SK-N-MC (cell line): ENCODE results near the gene KLHDC10.

Source experiments
- EZH2 ChIP-seq: fragments of 200-600 bp; sonication (generic); IDR thresholded peaks from one replicate; pipeline ENCODE4 v1.6.1; 2017; ENCODE audit warnings: antibody characterized with exemption
- FOXP2 ChIP-seq: optimal IDR thresholded peaks from 2 replicates; pipeline ENCODE3; 2011; ENCODE audit warnings: mild to moderate bottlenecking, moderate library complexity; ENCODE audit not compliant: insufficient read depth; ENCODE audit errors: extremely low read length, control extremely low read depth
- POLR2AphosphoS5 ChIP-seq: IDR thresholded peaks from 2 replicates; pipeline ENCODE4 v1.6.1; 2012; ENCODE audit warnings: mild to moderate bottlenecking, low read depth, low read length, borderline replicate concordance

DNA sequence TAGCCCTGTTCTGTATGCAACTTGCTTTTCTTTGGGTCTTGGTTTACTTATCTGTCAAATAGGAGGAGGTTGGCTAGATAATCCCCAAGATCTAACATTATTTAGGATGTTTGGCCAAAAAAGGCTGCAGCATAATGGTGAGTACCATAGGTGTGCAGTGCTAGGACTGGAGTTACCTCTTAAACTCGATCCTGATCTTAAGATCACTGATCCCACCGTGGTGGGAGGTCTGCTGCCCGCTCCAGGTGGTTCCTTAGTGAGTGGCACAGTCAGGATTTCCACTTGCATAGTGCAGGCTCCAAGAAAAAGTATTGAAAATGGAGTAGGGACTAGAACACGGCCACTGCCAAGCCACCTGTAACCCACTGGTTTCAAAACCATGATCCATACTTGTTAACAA lies 66.9 kb downstream of the KLHDC10 start:
- TF ChIP-seq EZH2 (no peak), POLR2AphosphoS5 (no peak), FOXP2 (no peak)
